ENCODE measurements around the gene POLN.

GRCh38 chr4:2220016-2220630 is 21.8 kb downstream of the POLN start:
- TF ChIP-seq CTCF (conservative IDR thresholded peaks at IDR 0.05; ENCODE audit: low read length) (peak; percentile 95), EZH2phosphoT487 (IDR thresholded peaks at IDR 0.05; ENCODE audit: borderline replicate concordance) (no peak)

Data from Loucy (cell line).